Stimulated activated CD4-positive, alpha-beta T cell treated with anti-CD3 and anti-CD28 coated beads, TNF-alpha, amount 100 ng/mL, for 48 hours (primary cell): ENCODE data around the gene SMAGP.
"Not testable (repeated sequence)": the region's sequence is repeated elsewhere in the genome, so short reads cannot be mapped to it uniquely, and the experiment has no call there.

Experiments used
- DNase-seq, 3 donors: peaks; one replicate each; pipeline ENCODE4 v3.0.0-alpha.2; 2020; ENCODE audit warnings: low read depth in 3 of 3

SMAGP gene

GRCh38 chr12:51225234-51225633 is 45.0 kb downstream of the SMAGP start:
- no peak for DNase-seq

- no peak for DNase-seq
Observed at GRCh38 chr12:51224625-51225024, 45.6 kb downstream of the SMAGP start.

DNA sequence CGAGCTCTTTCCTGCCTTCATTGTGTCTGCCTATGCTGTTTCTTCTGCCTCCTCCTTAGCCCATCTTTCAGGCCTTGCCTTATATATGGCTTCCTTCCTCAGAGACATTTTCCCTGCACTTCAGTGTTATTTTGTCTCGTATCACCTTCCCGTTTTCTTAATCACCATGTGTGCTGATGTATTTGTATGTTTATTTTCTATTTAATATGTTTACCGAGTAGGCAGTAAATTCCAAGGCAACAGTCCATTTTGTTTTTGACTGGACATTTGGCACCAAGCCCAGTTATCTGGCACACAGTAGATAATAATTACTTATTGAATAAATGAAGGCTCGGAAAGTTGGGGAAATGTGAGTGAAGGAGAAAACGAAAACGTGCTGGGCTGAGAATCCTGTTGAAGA is 47.8 kb downstream of the SMAGP start:
- DNase-seq = no peak

GRCh38 chr12:51219857-51220256 is 50.4 kb downstream of the SMAGP start:
- DNase-seq = not testable (repeated sequence)

- DNase-seq = no peak
Observed at GRCh38 chr12:51219322-51219721, 50.9 kb downstream of the SMAGP start.

DNA sequence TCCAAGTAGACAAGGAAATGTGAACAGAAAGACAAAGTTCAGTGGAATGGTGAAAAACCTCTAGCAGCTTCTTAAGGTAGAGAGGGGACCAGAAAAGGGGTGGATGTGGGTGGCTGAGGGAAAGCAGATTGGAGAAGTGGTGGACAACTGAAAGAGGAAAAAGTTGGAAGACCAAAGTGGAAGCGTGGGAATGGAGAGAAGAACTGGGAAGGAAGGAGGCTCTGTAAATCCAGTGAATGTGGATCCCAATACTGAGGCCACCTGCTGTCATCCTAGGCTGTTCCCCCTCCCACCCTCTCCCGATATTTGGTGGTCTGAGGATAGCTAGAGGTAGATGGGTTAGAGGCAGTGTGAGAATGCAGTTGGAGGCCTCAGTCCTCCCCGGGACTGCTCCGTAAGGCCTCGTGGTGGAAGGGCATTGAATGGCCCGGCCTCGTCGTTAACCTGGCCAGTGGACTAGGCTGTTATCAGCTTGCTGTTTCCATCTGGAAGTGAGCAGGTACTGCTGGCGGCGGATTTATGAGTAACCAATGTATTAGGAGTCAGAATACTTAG is 51.5 kb downstream of the SMAGP start:
- DNase-seq = no peak

DNA sequence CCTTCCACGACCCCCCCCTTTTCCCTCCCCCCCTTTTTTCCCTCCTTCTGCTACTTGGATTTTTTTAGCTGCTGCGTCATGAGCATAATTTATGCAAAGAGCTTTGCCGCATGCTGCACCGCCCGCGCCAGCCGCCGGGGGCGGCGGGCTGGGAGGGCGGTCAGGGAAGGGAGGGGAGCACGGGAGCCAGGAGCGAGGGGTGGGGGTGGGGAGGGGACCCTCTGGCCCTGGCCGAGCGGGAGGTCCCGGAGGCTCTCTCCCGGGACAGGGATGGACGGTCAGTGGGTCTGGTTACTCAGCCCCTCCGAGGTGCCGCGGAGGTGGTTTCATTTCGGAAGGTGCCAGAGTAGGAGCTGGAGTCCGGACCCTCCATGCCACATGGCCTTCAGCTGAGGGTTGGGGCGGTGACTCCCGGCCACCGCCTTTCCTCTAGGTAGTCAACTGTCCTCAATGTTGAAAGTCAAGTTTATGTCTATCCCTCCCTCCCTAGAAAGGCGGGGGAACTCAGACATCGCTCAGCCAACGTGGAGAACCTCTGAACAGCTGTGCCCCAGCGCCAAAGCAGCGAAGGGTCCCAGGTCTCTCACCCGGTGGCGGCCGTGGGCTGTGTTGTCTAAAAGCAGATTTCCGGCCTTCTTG is 52.1 kb downstream of the SMAGP start, which contains the start of gene POU6F1:
TSS of gene POU6F1 (minus strand) at position 95 of the 639 bp plus-strand sequence. CDS start 11,226 bp downstream, outside the sequence.
- peak; percentile 24 to 63 (median 45) for DNase-seq

DNA sequence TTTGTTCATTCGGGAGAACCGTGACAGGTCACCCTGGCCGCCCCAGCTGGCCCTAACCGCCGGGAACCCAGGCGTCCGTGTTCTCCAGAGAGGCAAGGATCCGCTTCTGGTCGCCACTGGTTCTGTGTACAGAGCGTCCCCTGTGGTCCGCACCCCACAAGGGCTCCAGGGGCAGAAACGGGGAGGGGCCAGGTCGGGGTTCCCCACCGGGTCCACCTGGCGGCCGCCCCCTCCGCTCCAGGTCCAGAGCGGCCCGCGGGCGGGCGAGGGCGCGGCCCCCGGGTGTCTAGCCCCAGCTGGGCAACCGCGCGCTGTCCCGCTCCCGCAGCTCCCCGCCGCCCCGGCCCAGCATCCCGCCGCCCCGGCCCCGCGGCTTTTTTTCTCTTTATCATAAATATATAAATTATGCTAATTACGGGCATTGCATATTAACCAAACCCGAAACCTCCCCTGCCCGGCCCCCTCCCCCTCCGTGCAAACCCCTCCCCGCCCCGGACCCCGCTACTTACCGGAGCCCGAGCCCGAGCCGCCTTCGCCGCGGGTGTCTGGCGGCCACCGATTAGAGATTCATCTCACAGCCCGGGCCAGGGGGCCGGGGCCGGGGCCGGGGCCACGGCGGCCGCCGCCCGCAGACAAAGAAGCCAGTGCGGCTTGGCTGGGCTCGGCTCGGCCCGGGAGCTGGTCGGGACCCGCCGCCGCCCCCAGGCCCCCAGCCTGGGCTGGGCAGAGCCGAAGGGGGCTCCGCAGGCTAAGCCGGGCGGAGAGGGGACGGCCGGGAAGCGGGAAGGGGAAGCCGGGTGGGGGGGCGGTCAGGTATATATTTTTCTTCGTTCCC is 52.9 kb downstream of the SMAGP start:
- peak in 2 of 3 donors; percentile 17 to 30 for DNase-seq

DNA sequence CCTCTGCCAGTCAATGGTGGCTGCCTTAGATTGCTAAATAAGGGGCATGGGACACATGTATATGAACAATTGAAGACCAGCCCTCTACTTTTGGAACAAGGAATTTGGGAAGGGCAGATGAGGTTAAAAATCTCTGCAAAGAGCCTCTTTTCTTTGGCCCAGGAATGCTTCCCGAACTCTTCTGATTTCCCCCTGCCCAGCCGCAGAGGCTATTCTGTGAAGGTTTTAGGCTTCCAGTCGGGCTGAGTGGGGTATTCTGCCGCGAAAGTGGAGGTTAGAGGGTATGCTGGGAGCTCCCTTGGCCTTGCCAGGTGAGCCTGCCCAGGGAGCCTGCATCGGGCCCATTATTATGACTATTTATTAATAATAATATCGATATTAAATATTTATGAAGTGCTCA is 53.6 kb downstream of the SMAGP start:
- DNase-seq = no peak

DNA sequence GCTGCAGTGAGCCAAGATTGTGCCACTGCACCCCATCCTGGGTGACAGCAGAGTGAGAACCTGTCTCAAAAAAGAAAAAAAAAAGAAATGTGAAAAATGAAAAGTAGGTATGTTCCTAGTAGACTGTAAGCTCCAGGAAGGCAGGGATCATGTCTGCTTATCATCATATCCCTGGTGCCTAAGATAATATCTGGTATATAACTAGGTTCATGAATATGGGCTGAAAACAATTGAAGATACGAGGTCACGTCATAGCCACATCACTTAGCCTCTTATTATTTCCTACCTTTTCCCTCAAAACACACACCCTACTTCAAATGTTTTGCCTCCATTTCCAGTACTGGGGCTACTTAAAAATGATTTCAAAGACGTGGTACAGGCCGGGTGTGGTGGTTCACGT is 55.3 kb downstream of the SMAGP start:
- DNase-seq = no peak

GRCh38 chr12:51210690-51211395 is 59.4 kb downstream of the SMAGP start:
- DNase-seq = no peak

GRCh38 chr12:51209259-51209658 is 61.0 kb downstream of the SMAGP start:
- no peak for DNase-seq

- no peak for DNase-seq
Observed at GRCh38 chr12:51208016-51208660, 62.1 kb downstream of the SMAGP start.

GRCh38 chr12:51205350-51205749 is 64.9 kb downstream of the SMAGP start:
- no peak for DNase-seq

DNA sequence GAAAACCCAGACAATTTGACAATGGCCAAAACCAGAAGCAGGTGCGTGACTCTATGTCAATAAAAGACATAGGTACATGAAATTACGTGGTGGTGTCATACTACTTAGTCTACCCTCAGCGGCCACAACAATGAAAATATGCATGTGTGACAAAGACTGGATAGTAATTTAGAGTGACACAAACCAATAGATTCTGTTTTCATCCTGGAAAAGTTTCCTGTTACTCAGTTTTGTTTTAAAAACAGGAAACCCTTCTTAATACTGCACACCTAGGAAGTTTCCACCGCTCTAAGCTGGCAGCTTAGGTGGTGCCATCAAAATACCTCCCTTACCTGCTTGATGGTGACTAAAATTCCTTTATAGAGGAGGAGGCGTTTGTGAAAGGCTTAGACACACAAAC is 67.5 kb downstream of the SMAGP start:
- no peak for DNase-seq

DNA sequence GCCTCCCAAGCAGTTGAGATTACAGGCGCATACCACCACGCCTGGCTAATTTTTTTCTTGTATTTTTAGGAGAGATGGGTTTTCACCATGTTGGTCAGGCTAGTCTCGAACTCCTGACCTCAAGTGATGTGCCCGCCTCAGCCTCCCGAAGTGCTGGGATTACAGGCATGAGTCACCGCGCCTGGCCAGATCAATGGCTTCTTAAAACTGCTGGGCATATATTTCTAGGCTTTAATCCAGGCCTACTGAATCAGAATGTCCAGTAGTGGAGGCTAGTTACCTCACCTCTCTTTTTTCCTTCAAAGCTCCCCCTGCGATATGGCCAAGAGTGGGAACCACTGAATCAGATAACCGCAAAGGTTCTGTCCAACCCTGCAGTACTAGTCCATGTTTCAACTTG is 69.4 kb downstream of the SMAGP start:
- DNase-seq = no peak

DNA sequence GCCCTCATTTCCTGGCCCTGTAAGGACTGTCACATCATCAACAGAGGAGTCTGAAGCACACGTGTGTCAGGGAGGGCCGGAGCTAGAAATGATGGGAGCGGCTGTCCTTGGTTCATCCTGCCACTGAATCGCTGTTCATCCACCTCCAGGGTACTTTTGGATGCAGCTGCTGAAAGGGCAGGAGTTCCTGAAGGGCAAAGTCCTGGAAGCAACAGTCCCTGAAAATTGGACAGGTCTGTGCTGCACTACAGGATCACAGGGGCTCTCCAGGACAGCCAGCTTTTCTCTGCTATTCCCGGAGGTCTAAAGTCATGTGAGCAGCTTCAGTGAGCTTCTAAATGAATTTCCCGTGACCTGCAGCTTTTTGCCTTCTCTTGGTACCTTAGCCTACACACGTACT is 70.1 kb downstream of the SMAGP start:
- DNase-seq = no peak

DNA sequence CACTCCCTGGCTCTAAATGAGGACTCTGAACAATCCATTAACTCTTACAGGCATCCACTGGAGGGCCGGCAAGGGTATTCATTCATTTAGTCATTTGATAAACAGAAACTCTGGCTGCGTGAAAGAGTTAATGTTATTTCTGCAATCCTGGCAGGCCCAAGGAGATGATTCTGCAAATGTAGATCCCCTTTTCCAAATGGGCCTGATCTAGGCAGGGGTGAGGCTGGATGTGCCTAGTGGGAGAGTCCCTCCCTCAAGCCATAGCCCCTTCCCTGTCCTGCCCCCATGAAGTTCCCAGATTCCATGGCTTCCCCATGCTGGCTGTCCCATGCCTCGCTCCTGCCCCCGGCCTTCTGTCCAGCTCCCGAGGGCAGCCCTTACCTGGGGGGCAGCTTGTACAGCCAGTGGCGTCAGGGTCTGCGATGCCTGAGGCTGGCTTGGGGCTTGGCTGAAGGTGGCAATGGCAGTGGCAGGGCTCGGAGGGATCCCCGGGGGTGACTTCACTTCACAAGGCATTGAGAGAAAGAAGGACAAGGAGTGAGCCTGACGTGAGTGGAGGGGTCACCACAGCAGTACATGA is 70.8 kb downstream of the SMAGP start:
- no peak for DNase-seq

DNA sequence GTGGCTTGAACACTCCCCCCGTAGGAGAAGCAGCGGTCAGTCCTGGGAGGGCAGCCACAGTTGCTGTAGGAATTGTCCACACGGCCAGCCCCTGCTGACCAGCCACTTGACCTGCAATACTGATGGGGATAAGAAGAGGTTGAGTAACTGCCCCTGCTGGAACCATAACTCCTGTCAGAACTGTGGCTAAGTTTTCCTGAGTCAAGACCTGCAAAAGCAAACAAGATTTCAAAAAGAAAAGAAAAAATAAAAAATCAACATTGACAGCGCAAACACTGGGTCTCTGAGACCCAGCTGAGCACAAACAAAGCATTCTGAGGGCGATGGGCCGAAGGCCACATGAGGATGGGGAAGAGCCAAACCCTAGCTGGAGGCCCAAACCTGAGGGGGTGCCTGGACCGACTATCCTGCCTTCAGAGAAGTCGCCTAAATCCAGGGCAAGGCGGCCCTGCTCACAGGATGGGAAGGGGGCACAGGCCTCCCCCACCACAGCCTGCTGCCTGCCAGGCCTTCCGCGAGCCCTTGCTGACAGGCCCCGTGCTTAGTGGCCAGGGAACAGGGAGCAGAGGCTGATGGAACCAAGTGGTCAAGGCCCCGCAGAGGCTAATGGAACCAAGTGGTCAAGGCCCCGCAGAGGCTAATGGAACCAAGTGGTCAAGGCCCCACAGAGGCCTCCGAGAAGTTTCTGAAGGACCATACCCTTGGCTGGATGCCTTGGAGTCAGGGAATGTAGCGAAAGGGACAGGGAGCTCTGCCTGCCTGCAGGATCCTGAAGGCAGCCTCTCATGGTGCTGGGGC is 71.4 kb downstream of the SMAGP start:
- no peak for DNase-seq

- no peak for DNase-seq
Observed at GRCh38 chr12:51197736-51198567, 72.3 kb downstream of the SMAGP start.
